Endothelial cell of umbilical vein (primary cell): ENCODE measurements around the gene ATP8B3. TPM values are rescaled to one million over a fixed set of nuclear protein-coding genes. Genes with fewer than 3 reads are reported as not detected.

Source experiments
- BruUV-seq: library from RNA; stranded (reverse); fragments of 400-500 nt; replicated peaks from 2 replicates; lab custom pipeline; 2021; lab: Mats Ljungman, UMichigan
- CTCF ChIA-PET: fragments of 300-600, 350-600 bp; sonication (Branson Sonifier 250); formaldehyde crosslinking; loops from one replicate; lab custom pipeline; 2021; ENCODE audit warnings: antibody characterized with exemption, inconsistent platforms; lab: Charles Lee
- POLR2A ChIA-PET: fragments of 300-600, 350-600 bp; sonication (Branson Sonifier 250); formaldehyde crosslinking; loops from one replicate; lab custom pipeline; 2021; ENCODE audit warnings: antibody characterized with exemption, inconsistent platforms; lab: Charles Lee
- DNase-seq: peaks from one replicate; pipeline ENCODE4 v3.0.0-alpha.2; 2011; ENCODE audit warnings: low read depth, low spot score
- FAIRE-seq: peaks from 2 replicates; lab custom pipeline; 2011; peaks lifted over from hg19 to GRCh38; lab: Jason Lieb, UNC
- H2AFZ ChIP-seq: 2 replicates; pipeline ENCODE4 v1.6.0; 2012; ENCODE audit warnings: low read depth, low read length, control low read depth, inconsistent platforms
- H3K27ac ChIP-seq: 2 replicates; pipeline ENCODE4 v1.5.1; 2011; ENCODE audit warnings: low read depth, mild to moderate bottlenecking, control low read depth, low read length, moderate library complexity; ENCODE audit not compliant: insufficient read depth
- H3K27me3 ChIP-seq, 2 experiments: 2 replicates each; pipeline versions ENCODE4 v1.6.0 to v1.6.1; 2011; ENCODE audit warnings: low read length in 2 of 2, mixed read lengths in 1 of 2; ENCODE audit not compliant: control insufficient read depth in 2 of 2, insufficient read depth in 2 of 2
- H3K36me3 ChIP-seq, 2 experiments: 2 replicates in 1 of 2; 3 replicates in 1 of 2; pipeline ENCODE4 v1.5.1; 2011; ENCODE audit warnings: low read length in 2 of 2, mild to moderate bottlenecking in 1 of 2, moderate library complexity in 1 of 2; ENCODE audit not compliant: control insufficient read depth in 2 of 2, insufficient read depth in 2 of 2; ENCODE audit errors: extremely low read depth in 1 of 2
- H3K4me1 ChIP-seq: 3 replicates; pipeline ENCODE4 v1.5.1; 2011; ENCODE audit warnings: mild to moderate bottlenecking, low read length; ENCODE audit not compliant: control insufficient read depth, insufficient read depth; ENCODE audit errors: extremely low read depth
- H3K4me2 ChIP-seq: 2 replicates; pipeline ENCODE4 v1.6.1; 2011; ENCODE audit warnings: low read length, control low read depth, mixed read lengths; ENCODE audit not compliant: insufficient read depth
- H3K4me3 ChIP-seq, 3 experiments: fragments of 200-600 bp in 1 of 3; sonication (generic), shearing (Covaris generic) in 1 of 3; replicated peaks in 1 of 3; 2 replicates each; pipeline ENCODE4 v1.5.1; 2011 to 2016; ENCODE audit warnings: control low read depth in 3 of 3, low read length in 3 of 3, mild to moderate bottlenecking in 2 of 3, inconsistent platforms in 1 of 3, low read depth in 1 of 3, moderate library complexity in 1 of 3; ENCODE audit not compliant: insufficient read depth in 1 of 3
- H3K79me2 ChIP-seq: 2 replicates; pipeline ENCODE4 v1.6.0; 2012; ENCODE audit warnings: low read length, inconsistent platforms; ENCODE audit not compliant: control insufficient read depth, insufficient read depth
- H3K9ac ChIP-seq: replicated peaks from 2 replicates; pipeline ENCODE3; 2011; ENCODE audit warnings: low read length, control low read depth; ENCODE audit not compliant: insufficient read depth; ENCODE audit errors: extremely low read depth
- H3K9me1 ChIP-seq: replicated peaks from 3 replicates; pipeline ENCODE4 v1.6.0; 2011; ENCODE audit warnings: mild to moderate bottlenecking, low read length; ENCODE audit not compliant: control insufficient read depth, insufficient read depth; ENCODE audit errors: extremely low read depth
- H3K9me3 ChIP-seq: replicated peaks from 2 replicates; pipeline ENCODE4 v1.5.1; 2012; ENCODE audit warnings: low read length, inconsistent platforms; ENCODE audit not compliant: control insufficient read depth, insufficient read depth
- H4K20me1 ChIP-seq: replicated peaks from 2 replicates; pipeline ENCODE3; 2011; ENCODE audit warnings: mild to moderate bottlenecking, low read length; ENCODE audit not compliant: control insufficient read depth, insufficient read depth; ENCODE audit errors: extremely low read depth
- EZH2 ChIP-seq: IDR thresholded peaks from 2 replicates; pipeline ENCODE4 v1.6.1; 2012; ENCODE audit warnings: borderline replicate concordance, low read depth, mild to moderate bottlenecking, moderate library complexity, low read length, inconsistent platforms; ENCODE audit not compliant: severe bottlenecking
- FOS ChIP-seq: IDR thresholded peaks from 2 replicates; pipeline ENCODE4 v1.6.1; 2011; ENCODE audit warnings: mild to moderate bottlenecking, low read length, moderate library complexity, borderline replicate concordance; ENCODE audit not compliant: insufficient read depth
- GATA2 ChIP-seq: IDR thresholded peaks from 2 replicates; pipeline ENCODE4 v1.7.0; 2011; ENCODE audit warnings: low read depth, mild to moderate bottlenecking, moderate library complexity, mixed read lengths, low read length; ENCODE audit not compliant: insufficient read length, insufficient read depth
- JUN ChIP-seq: IDR thresholded peaks from 2 replicates; pipeline ENCODE4 v1.6.1; 2011; ENCODE audit warnings: borderline replicate concordance, low read depth; ENCODE audit not compliant: insufficient read length, insufficient read depth
- MYC ChIP-seq: IDR thresholded peaks from one replicate; pipeline ENCODE4 v1.6.1; 2011; ENCODE audit warnings: mild to moderate bottlenecking, low read depth, low read length
- POLR2A ChIP-seq: IDR thresholded peaks from 2 replicates; pipeline ENCODE4 v1.6.1; 2012; ENCODE audit warnings: low read depth, mild to moderate bottlenecking, control low read depth, low read length
- POLR2AphosphoS5 ChIP-seq: IDR thresholded peaks from 2 replicates; pipeline ENCODE4 v1.6.1; 2012; ENCODE audit warnings: low read depth, mild to moderate bottlenecking, control low read depth, low read length, moderate library complexity; ENCODE audit not compliant: insufficient read depth
- dilution Hi-C: fragments of 300-500 bp; cut with MboI; formaldehyde crosslinking; loops from one replicate; pipeline ENCODE4 v1.15.0; 2019; ENCODE audit warnings: low sequenced_read_pairs; ENCODE audit not compliant: extremely low pct_ligation_motif_present
- intact Hi-C: fragments of 100-400 bp; cut with micrococcal nuclease; formaldehyde crosslinking; loops from one replicate; pipeline ENCODE4 v1.10.0; 2022
- polyA plus RNA-seq, 4 experiments: library from polyadenylated mRNA; depleted of rRNA in 3 of 4; stranded (reverse) in 3 of 4; unstranded in 1 of 4; fragments of >200 nt; gene quantifications; 2 replicates each; pipeline versions ENCODE4 v1.2.1 to v1.2.3, GENCODE V29; 2011 to 2012; ENCODE audit warnings: missing spikeins in 1 of 4
- total RNA-seq: library from RNA; stranded (reverse); gene quantifications from 2 replicates; pipeline ENCODE4 v1.2.3, GENCODE V29; 2021
- TF ChIP-seq, protein P1 (sequence below): IDR thresholded peaks from 2 replicates; pipeline ENCODE4 v1.6.1; 2011; ENCODE audit not compliant: insufficient read depth, insufficient read length
- TF ChIP-seq, protein P2 (sequence below), 2 donors: IDR thresholded peaks; 1 replicate in 1 of 2; 2 replicates in 1 of 2; pipeline ENCODE4 v1.5.1; 2011; ENCODE audit warnings: low read length in 2 of 2, mild to moderate bottlenecking in 2 of 2, moderate library complexity in 2 of 2, control low read depth in 1 of 2, inconsistent platforms in 1 of 2, low read depth in 1 of 2; ENCODE audit not compliant: insufficient read depth in 1 of 2; ENCODE audit errors: extremely low read depth in 1 of 2

Gene ATP8B3
- total and polyA plus RNA-seq, 2 donors (not counting 3 experiments of a cell fraction or from before 2014, with no cell fraction given), result 1.1 to 7.3 TPM

DNA sequence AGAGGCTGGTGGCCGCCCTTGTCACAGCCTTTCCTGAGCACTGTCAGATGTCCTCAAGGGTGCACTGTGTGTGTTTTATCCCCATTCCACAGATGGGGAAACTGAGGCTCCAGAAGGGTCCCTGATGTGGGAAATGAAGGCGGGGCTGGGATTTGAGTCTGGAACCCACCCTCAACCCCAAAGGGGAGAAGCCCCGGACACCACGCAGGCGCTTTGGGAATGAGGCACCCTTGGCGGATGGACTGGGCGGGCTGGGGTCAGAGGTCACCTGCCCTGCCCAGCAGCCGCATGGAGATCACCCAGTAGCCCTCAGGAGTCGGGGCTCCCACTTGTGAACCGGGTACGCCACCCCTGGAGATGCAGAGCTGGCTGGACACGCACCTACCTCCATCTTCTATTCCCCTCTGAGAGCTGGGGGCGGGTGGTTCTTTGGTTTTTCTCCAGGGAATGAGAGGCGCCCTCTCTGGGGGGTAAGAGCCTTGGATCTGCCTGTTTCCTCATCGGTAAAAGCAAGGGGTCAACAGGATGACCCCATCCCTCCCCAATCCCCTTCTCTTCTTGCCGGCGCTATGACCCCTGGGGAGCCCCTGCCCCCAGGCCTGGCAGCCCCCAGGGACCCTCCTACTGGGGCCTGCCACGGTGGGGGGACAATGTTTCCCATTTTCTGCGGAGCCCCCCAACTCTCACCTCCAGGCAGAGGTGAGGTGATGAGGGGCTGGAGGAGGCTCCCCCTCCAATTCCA lies 67.1 kb downstream of the ATP8B3 start:
- FAIRE-seq (no peak), DNase-seq (no peak)
- dilution Hi-C loops, result no loop called here
- H3K27me3 ChIP-seq, result peaks cover 19 to 23% of the 10 kb centered on the region in 2 experiments
- TF ChIP-seq EZH2, result peak; percentile 11
- no peak for TF ChIP-seq POLR2AphosphoS5
- TF ChIP-seq, protein P1, sequence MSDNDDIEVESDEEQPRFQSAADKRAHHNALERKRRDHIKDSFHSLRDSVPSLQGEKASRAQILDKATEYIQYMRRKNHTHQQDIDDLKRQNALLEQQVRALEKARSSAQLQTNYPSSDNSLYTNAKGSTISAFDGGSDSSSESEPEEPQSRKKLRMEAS, result no peak
- no peak overlapping the region for H3K4me3 ChIP-seq
- ChIA-PET POLR2A (no interaction called here), CTCF (interaction anchor here (1.1 to 1.5 kb wide), 2 partner anchors 14 to 73 kb away, joined by 3 read pairs; no protein-coding TSS in a partner anchor)
- no peaks in the 10 kb centered on the region for H3K9me3 ChIP-seq
- H2AFZ ChIP-seq, result no peak overlapping the region
- no peak overlapping the region for H3K4me2 ChIP-seq
- H3K9ac ChIP-seq, result no peak overlapping the region
- BruUV-seq, result no TSS peak
- H3K27ac ChIP-seq, result no peak overlapping the region
- no peaks in the 10 kb centered on the region for H4K20me1 ChIP-seq
- peaks cover 16% of the 10 kb centered on the region for H3K4me1 ChIP-seq
- no peaks in the 10 kb centered on the region for H3K9me1 ChIP-seq
- no peaks in the 10 kb centered on the region for H3K36me3 ChIP-seq
- no peaks in the 10 kb centered on the region for H3K79me2 ChIP-seq
- intact Hi-C loops, result no loop called here

DNA sequence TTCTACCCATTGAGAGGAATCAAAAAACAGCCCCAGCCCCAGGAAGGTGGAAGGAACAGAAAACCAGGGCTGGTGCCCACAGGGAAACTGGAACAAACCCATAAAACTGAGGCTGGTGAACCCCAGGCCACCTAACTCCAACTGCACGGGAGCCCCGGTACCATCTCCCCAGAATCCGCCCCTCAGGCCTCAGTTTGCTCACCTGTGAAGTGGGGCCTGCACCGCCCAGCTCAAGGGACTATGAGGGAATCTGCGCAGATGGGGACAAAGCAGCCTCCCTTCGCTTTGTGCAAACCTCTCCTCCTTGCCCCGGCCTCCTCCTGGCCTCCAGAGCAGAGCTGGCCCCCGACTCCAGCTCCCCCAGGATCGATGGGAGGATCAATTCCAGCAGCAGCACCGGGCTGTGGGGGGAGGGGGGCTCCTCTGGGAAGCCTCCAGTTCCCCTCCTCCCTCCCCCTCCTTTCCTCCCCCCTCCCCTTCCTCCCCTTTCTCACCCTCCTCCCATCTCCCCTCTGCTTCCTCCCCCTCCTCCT lies 67.9 kb downstream of the ATP8B3 start:
- Histone ChIP-seq H3K79me2 (no peaks in the 10 kb centered on the region), H3K9me1 (no peaks in the 10 kb centered on the region), H2AFZ (no peak overlapping the region), H3K36me3 (no peaks in the 10 kb centered on the region), H3K4me1 (peaks cover 16% of the 10 kb centered on the region), H3K27me3 (peaks cover 15 to 18% of the 10 kb centered on the region in 2 experiments), H3K9me3 (no peaks in the 10 kb centered on the region), H3K27ac (no peak overlapping the region), H3K4me2 (no peak overlapping the region), H3K9ac (no peak overlapping the region), H3K4me3 (no peak overlapping the region), H4K20me1 (no peaks in the 10 kb centered on the region)
- TF ChIP-seq JUN, result no peak
- no peak for TF ChIP-seq MYC
- TF ChIP-seq, protein P1, result no peak
- no peak for TF ChIP-seq GATA2
- TF ChIP-seq POLR2AphosphoS5, result no peak
- TF ChIP-seq EZH2, result no peak
- no peak for TF ChIP-seq FOS
- TF ChIP-seq, protein P2, sequence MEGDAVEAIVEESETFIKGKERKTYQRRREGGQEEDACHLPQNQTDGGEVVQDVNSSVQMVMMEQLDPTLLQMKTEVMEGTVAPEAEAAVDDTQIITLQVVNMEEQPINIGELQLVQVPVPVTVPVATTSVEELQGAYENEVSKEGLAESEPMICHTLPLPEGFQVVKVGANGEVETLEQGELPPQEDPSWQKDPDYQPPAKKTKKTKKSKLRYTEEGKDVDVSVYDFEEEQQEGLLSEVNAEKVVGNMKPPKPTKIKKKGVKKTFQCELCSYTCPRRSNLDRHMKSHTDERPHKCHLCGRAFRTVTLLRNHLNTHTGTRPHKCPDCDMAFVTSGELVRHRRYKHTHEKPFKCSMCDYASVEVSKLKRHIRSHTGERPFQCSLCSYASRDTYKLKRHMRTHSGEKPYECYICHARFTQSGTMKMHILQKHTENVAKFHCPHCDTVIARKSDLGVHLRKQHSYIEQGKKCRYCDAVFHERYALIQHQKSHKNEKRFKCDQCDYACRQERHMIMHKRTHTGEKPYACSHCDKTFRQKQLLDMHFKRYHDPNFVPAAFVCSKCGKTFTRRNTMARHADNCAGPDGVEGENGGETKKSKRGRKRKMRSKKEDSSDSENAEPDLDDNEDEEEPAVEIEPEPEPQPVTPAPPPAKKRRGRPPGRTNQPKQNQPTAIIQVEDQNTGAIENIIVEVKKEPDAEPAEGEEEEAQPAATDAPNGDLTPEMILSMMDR (IDR thresholded peaks at IDR 0.05; ENCODE audit: extremely low read depth in 1 of 2, insufficient read depth in 1 of 2, low read depth in 1 of 2, low read length in 2 of 2), result no peak
- TF ChIP-seq POLR2A, result no peak
- dilution Hi-C loops (no loop called here), intact Hi-C loops (no loop called here)
- FAIRE-seq (no peak), DNase-seq (no peak)
- POLR2A ChIA-PET, result no interaction called here
- no TSS peak for BruUV-seq
- CTCF ChIA-PET, result interaction anchor here (1.1 to 1.5 kb wide), 2 partner anchors 13 to 72 kb away, joined by 3 read pairs; no protein-coding TSS in a partner anchor
